Measurements from ENCODE around the gene NR1H4.

DNA sequence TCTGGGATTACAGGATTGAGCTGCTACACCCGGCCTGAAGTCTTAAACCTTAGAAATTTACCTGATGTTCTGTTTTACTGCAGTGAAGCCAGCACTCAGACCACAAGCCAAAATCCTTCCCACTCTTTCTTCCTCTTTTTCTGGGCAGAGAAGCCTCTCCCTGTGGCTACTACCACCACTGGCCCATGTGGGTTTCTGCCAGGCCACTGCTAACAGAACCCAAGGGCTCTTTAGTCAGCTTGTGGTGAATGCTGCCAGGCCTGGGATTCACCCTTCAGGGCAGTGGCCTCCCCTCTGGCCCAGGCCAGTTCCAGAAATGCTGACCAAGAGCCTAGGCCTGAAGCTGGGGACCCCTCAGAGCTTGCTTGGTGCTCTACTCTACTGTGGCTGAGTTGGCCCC is 135.1 kb downstream of the NR1H4 start:
- TF ChIP-seq POLR2AphosphoS5 (IDR thresholded peaks at IDR 0.05) (no peak), CTCF (IDR thresholded peaks at IDR 0.05) (no peak), EP300 (IDR thresholded peaks at IDR 0.05; ENCODE audit: low read depth) (no peak), POLR2A (IDR thresholded peaks at IDR 0.05) (no peak)
